CD14-positive monocyte (primary cell): ENCODE data around the gene BEST4. TPM values are rescaled to one million over a fixed set of nuclear protein-coding genes. Genes with fewer than 3 reads are reported as not detected.
A peak's percentile ranks its signal among the peaks of the same experiment; 100 is the strongest.
"Not testable (repeated sequence)": the region's sequence is repeated elsewhere in the genome, so short reads cannot be mapped to it uniquely, and the experiment has no call there.

ENCODE experiments used
- DNase-seq, 3 donors: peaks; one replicate each; pipeline ENCODE4 v3.0.0-alpha.2; 2011 to 2022
- H2AFZ ChIP-seq: 2 replicates; pipeline ENCODE4 v1.6.0; 2012; ENCODE audit warnings: mild to moderate bottlenecking, low read depth, low read length, inconsistent platforms; ENCODE audit not compliant: insufficient read depth, poor library complexity, severe bottlenecking
- H3K27ac ChIP-seq, 2 donors: 1 replicate in 1 of 2; 2 replicates in 1 of 2; pipeline ENCODE4 v1.5.1; 2012 to 2013; ENCODE audit warnings: low read length in 2 of 2, control low read depth in 1 of 2, inconsistent platforms in 1 of 2, low read depth in 1 of 2, mild to moderate bottlenecking in 1 of 2
- H3K27me3 ChIP-seq, 2 donors: one replicate each; pipeline versions ENCODE4 v1.6.0 to v1.6.1; 2011 to 2013; ENCODE audit warnings: low read length in 2 of 2; ENCODE audit not compliant: control insufficient read depth in 2 of 2, insufficient read depth in 2 of 2
- H3K36me3 ChIP-seq, 2 donors: replicated peaks in 1 of 2; 1 replicate in 1 of 2; 2 replicates in 1 of 2; pipeline versions ENCODE4 v1.5.1 to v1.6.1; 2012 to 2013; ENCODE audit warnings: low read length in 2 of 2, control low read depth in 1 of 2, inconsistent platforms in 1 of 2, mild to moderate bottlenecking in 1 of 2; ENCODE audit not compliant: insufficient read depth in 2 of 2, control insufficient read depth in 1 of 2
- H3K4me1 ChIP-seq, 2 donors: 1 replicate in 1 of 2; 2 replicates in 1 of 2; pipeline versions ENCODE4 v1.5.1 to v1.6.1; 2012 to 2013; ENCODE audit warnings: low read length in 2 of 2, control low read depth in 1 of 2, inconsistent platforms in 1 of 2, mild to moderate bottlenecking in 1 of 2, moderate library complexity in 1 of 2; ENCODE audit not compliant: insufficient read depth in 2 of 2, control insufficient read depth in 1 of 2
- H3K4me2 ChIP-seq: replicated peaks from 2 replicates; pipeline ENCODE3; 2012; ENCODE audit warnings: low read length, moderate library complexity, mild to moderate bottlenecking; ENCODE audit not compliant: poor library complexity, severe bottlenecking; ENCODE audit errors: extremely low read depth
- H3K4me3 ChIP-seq, 3 experiments: fragments of 200-600 bp in 1 of 3; sonication (generic) in 1 of 3; replicated peaks in 1 of 3; 1 replicate in 2 of 3; 2 replicates in 1 of 3; pipeline ENCODE4 v1.5.1; 2011 to 2013; ENCODE audit warnings: low read length in 3 of 3, mild to moderate bottlenecking in 3 of 3, control low read depth in 2 of 3, low read depth in 2 of 3, inconsistent platforms in 1 of 3, moderate library complexity in 1 of 3
- H3K79me2 ChIP-seq: 2 replicates; pipeline ENCODE4 v1.6.0; 2012; ENCODE audit warnings: mild to moderate bottlenecking, control low read depth, inconsistent platforms, low read length, moderate library complexity; ENCODE audit not compliant: insufficient read depth
- H3K9ac ChIP-seq: 2 replicates; pipeline ENCODE4 v1.6.0; 2017; ENCODE audit warnings: low read length, mild to moderate bottlenecking; ENCODE audit not compliant: insufficient read depth, poor library complexity, severe bottlenecking
- H3K9me3 ChIP-seq, 2 donors: replicated peaks in 1 of 2; 1 replicate in 1 of 2; 2 replicates in 1 of 2; pipeline versions ENCODE4 v1.5.1 to v1.6.1; 2012 to 2013; ENCODE audit warnings: low read length in 2 of 2, control low read depth in 1 of 2; ENCODE audit not compliant: control insufficient read depth in 1 of 2, insufficient read depth in 1 of 2
- H4K20me1 ChIP-seq: 2 replicates; pipeline ENCODE4 v1.6.0; 2012; ENCODE audit warnings: mild to moderate bottlenecking, low read length, control low read depth, moderate library complexity; ENCODE audit not compliant: insufficient read depth
- H3K27ac Mint-ChIP-seq, 7 donors: one replicate each; pipeline ENCODE4 v1.8.0; 2020; ENCODE audit warnings: mild to moderate bottlenecking in 7 of 7, mixed read lengths in 7 of 7, moderate library complexity in 6 of 7, inconsistent platforms in 2 of 7
- H3K27me3 Mint-ChIP-seq, 3 donors: one replicate each; pipeline ENCODE4 v1.8.0; 2021 to 2022; ENCODE audit warnings: low read depth in 3 of 3, mild to moderate bottlenecking in 3 of 3, mixed read lengths in 3 of 3, moderate library complexity in 3 of 3, inconsistent platforms in 1 of 3
- H3K36me3 Mint-ChIP-seq, 2 donors: one replicate each; pipeline ENCODE4 v1.8.0; 2020; ENCODE audit warnings: mixed read lengths in 2 of 2, inconsistent platforms in 1 of 2, mild to moderate bottlenecking in 1 of 2
- H3K4me1 Mint-ChIP-seq: one replicate; pipeline ENCODE4 v1.8.0; 2020; ENCODE audit warnings: mild to moderate bottlenecking, mixed read lengths
- H3K4me3 Mint-ChIP-seq, 2 donors: one replicate each; pipeline ENCODE4 v1.8.0; 2020; ENCODE audit warnings: mild to moderate bottlenecking in 2 of 2, mixed read lengths in 2 of 2, moderate library complexity in 1 of 2
- H3K9me3 Mint-ChIP-seq, 7 donors: one replicate each; pipeline ENCODE4 v1.8.0; 2020 to 2022; ENCODE audit warnings: mixed read lengths in 7 of 7, mild to moderate bottlenecking in 6 of 7, moderate library complexity in 6 of 7, inconsistent platforms in 2 of 7
- CTCF ChIP-seq: fragments of 200-600 bp; IDR thresholded peaks from one replicate; pipeline ENCODE4 v1.8.0; 2022; ENCODE audit warnings: antibody characterized with exemption, mild to moderate bottlenecking
- WGBS: methylation state at CpG from one replicate; pipeline ENCODE4 v1.1.5; 2013; ENCODE audit warnings: missing lambda C conversion rate; ENCODE audit not compliant: insufficient coverage; 5-methylcytosine and 5-hydroxymethylcytosine counted together
- intact Hi-C, 2 donors: fragments of 100-400 bp; cut with micrococcal nuclease; formaldehyde crosslinking; loops; one replicate each; pipeline versions ENCODE4 v1.15.0 to v1.15.1; 2023
- polyA plus RNA-seq, 3 donors: library from polyadenylated mRNA; depleted of rRNA in 1 of 3; unstranded in 2 of 3; stranded (reverse) in 1 of 3; fragments of 300-500 nt in 2 of 3; fragments of >200 nt in 1 of 3; fragmentation: Illumina TruSeq in 2 of 3; gene quantifications; 1 replicate in 2 of 3; 2 replicates in 1 of 3; pipeline ENCODE4 v1.2.3, GENCODE V29; 2012 to 2021

Gene BEST4
- polyA plus RNA-seq, 3 donors: 0.19 TPM; not detected in 2

GRCh38 chr1:44826375-44827196, 38.6 kb upstream of the BEST4 start:
- H3K4me1 Mint-ChIP-seq: peaks cover 30% of the 10 kb centered on the region
- peak overlapping the region; percentile 50 for H3K9ac ChIP-seq
- peak; percentile 67 to 82 (median 81) for DNase-seq
- no peaks in the 10 kb centered on the region for H3K79me2 ChIP-seq
- H3K27ac ChIP-seq: peak overlapping the region; percentile 29 to 67
- no peak for TF ChIP-seq CTCF
- no peaks in the 10 kb centered on the region for H4K20me1 ChIP-seq
- WGBS: 10% methylated on average over 23 of the region's 24 CpGs
- peaks cover 0 to 5% (median 0%) of the 10 kb centered on the region in 3 donors for H3K27me3 Mint-ChIP-seq
- peaks cover 30 to 44% of the 10 kb centered on the region in 2 donors for H3K4me1 ChIP-seq
- intact Hi-C loops: loop anchor here in 1 of 2 donors (5.0 kb wide), 1 partner anchor 39 kb away; the partner anchor contains the start of gene BEST4
- peak overlapping the region; percentile 67 to 91 (median 81) for H3K27ac Mint-ChIP-seq
- no peaks in the 10 kb centered on the region for H3K36me3 ChIP-seq
- H3K9me3 ChIP-seq: no peaks in the 10 kb centered on the region
- H3K4me3 ChIP-seq: peak overlapping the region in 1 of 3 experiments; percentile 68
- no peaks in the 10 kb centered on the region for H3K36me3 Mint-ChIP-seq
- H3K4me2 ChIP-seq: peak overlapping the region; percentile 72
- peaks cover 0 to 3% (median 0%) of the 10 kb centered on the region in 7 donors for H3K9me3 Mint-ChIP-seq
- peak overlapping the region; percentile 88 for H2AFZ ChIP-seq
- peak overlapping the region; percentile 66 to 83 for H3K4me3 Mint-ChIP-seq
- no peaks in the 10 kb centered on the region for H3K27me3 ChIP-seq

- H3K9me3 Mint-ChIP-seq, H3K36me3 Mint-ChIP-seq, H3K27me3 Mint-ChIP-seq, H3K79me2 ChIP-seq, DNase-seq, H3K9me3 ChIP-seq, H3K9ac ChIP-seq, H3K4me2 ChIP-seq, H3K36me3 ChIP-seq, H3K27me3 ChIP-seq, H3K27ac ChIP-seq, H2AFZ ChIP-seq, H3K4me3 ChIP-seq, H3K4me3 Mint-ChIP-seq, H4K20me1 ChIP-seq: not testable (repeated sequence)
- H3K27ac Mint-ChIP-seq: peak overlapping the region in 1 of 7 donors; percentile 45
- peaks cover 30 to 38% of the 10 kb centered on the region in 2 donors for H3K4me1 ChIP-seq
- intact Hi-C loops: loop anchor here in 1 of 2 donors (5.0 kb wide), 1 partner anchor 92 kb away; the partner anchor contains the start of gene RNU5D-1
- H3K4me1 Mint-ChIP-seq: peaks cover 30% of the 10 kb centered on the region
- 82% methylated on average over 4 of the region's 6 CpGs for WGBS
These were observed 36.4 kb upstream of the BEST4 start for GRCh38 chr1:44824392-44824791.
